Caco-2 (cell line): Measurements from ENCODE around the gene FTCD. TPM values are rescaled to one million over a fixed set of nuclear protein-coding genes. Genes with fewer than 3 reads are reported as not detected.

Experiments
- BruUV-seq: library from RNA; stranded (reverse); fragments of 400-500 nt; replicated peaks from 2 replicates; lab custom pipeline; 2021; lab: Mats Ljungman, UMichigan
- CTCF ChIA-PET: fragments of 300-600 bp; sonication (Branson Sonifier 250); formaldehyde crosslinking; loops from one replicate; lab custom pipeline; 2022; ENCODE audit warnings: antibody characterized with exemption; lab: Charles Lee
- POLR2A ChIA-PET: fragments of 300-600 bp; sonication (Branson Sonifier 250); formaldehyde crosslinking; loops from one replicate; lab custom pipeline; 2022; ENCODE audit warnings: antibody characterized with exemption; lab: Charles Lee
- DNase-seq, 2 experiments: peaks; one replicate each; pipeline versions ENCODE4 v3.0.0 to v3.0.0-alpha.2; 2020 to 2022
- H3K27me3 ChIP-seq: replicated peaks from 2 replicates; pipeline ENCODE4 v1.6.0; 2011; ENCODE audit warnings: low read length; ENCODE audit not compliant: control insufficient read depth, insufficient read depth
- H3K36me3 ChIP-seq: 2 replicates; pipeline ENCODE4 v1.5.1; 2011; ENCODE audit warnings: low read length; ENCODE audit not compliant: control insufficient read depth, insufficient read depth
- H3K4me1 ChIP-seq: fragments of 250-450 bp; sonication (Bioruptor Pico); 2 replicates; pipeline ENCODE4 v1.5.1; 2020; ENCODE audit warnings: mild to moderate bottlenecking
- H3K4me3 ChIP-seq: 2 replicates; pipeline ENCODE4 v1.5.1; 2011; ENCODE audit warnings: low read depth, mild to moderate bottlenecking, control low read depth, low read length
- H3K9me3 ChIP-seq: fragments of 250-450 bp; sonication (Bioruptor Pico); 2 replicates; pipeline ENCODE4 v1.5.1; 2020; ENCODE audit warnings: mild to moderate bottlenecking, moderate library complexity
- H3K27ac Mint-ChIP-seq: one replicate; pipeline ENCODE4 v1.8.0; 2022; ENCODE audit warnings: mixed read lengths; ENCODE audit not compliant: unreplicated experiment
- H3K27me3 Mint-ChIP-seq: one replicate; pipeline ENCODE4 v1.8.0; 2022; ENCODE audit warnings: mixed read lengths; ENCODE audit not compliant: insufficient read depth, unreplicated experiment
- H3K36me3 Mint-ChIP-seq: one replicate; pipeline ENCODE4 v1.8.0; 2022; ENCODE audit warnings: mild to moderate bottlenecking, mixed read lengths; ENCODE audit not compliant: insufficient read depth, unreplicated experiment
- H3K4me1 Mint-ChIP-seq: one replicate; pipeline ENCODE4 v1.8.0; 2022; ENCODE audit warnings: low read depth, mixed read lengths; ENCODE audit not compliant: unreplicated experiment
- H3K4me3 Mint-ChIP-seq: one replicate; pipeline ENCODE4 v1.8.0; 2022; ENCODE audit warnings: mild to moderate bottlenecking, moderate library complexity, mixed read lengths; ENCODE audit not compliant: unreplicated experiment
- H3K9me3 Mint-ChIP-seq: one replicate; pipeline ENCODE4 v1.8.0; 2022; ENCODE audit warnings: mixed read lengths; ENCODE audit not compliant: unreplicated experiment
- intact Hi-C: fragments of 100-400 bp; cut with micrococcal nuclease; formaldehyde crosslinking; loops from one replicate; pipeline ENCODE4 v1.10.0; 2022; ENCODE audit not compliant: unreplicated experiment
- total RNA-seq: library from RNA; stranded (reverse); gene quantifications from 2 replicates; pipeline ENCODE4 v1.2.3, GENCODE V29; 2022
- TF ChIP-seq, protein P1 (sequence below), 2 experiments: fragments of 200-600 bp in 1 of 2; IDR thresholded peaks; 1 replicate in 1 of 2; 2 replicates in 1 of 2; pipeline versions ENCODE4 v1.5.1 to v1.8.0; 2011 to 2022; ENCODE audit warnings: antibody characterized with exemption in 1 of 2, control low read depth in 1 of 2, inconsistent platforms in 1 of 2, low read depth in 1 of 2, low read length in 1 of 2, mild to moderate bottlenecking in 1 of 2, moderate library complexity in 1 of 2; ENCODE audit not compliant: insufficient read depth in 1 of 2, severe bottlenecking in 1 of 2, unreplicated experiment in 1 of 2

The FTCD gene
- total RNA-seq, 1 experiment from 2014 or later = 3.5 TPM

- Histone ChIP-seq H3K9me3 (no peaks in the 10 kb centered on the region), H3K36me3 (no peaks in the 10 kb centered on the region), H3K27me3 (no peaks in the 10 kb centered on the region), H3K4me3 (no peak overlapping the region), H3K4me1 (no peaks in the 10 kb centered on the region)
- Mint-ChIP-seq H3K4me1 (no peaks in the 10 kb centered on the region), H3K4me3 (no peak overlapping the region), H3K36me3 (no peaks in the 10 kb centered on the region), H3K9me3 (no peaks in the 10 kb centered on the region), H3K27me3 (no peaks in the 10 kb centered on the region), H3K27ac (no peak overlapping the region)
- BruUV-seq = no TSS peak
- intact Hi-C loops = no loop called here
- TF ChIP-seq, protein P1, sequence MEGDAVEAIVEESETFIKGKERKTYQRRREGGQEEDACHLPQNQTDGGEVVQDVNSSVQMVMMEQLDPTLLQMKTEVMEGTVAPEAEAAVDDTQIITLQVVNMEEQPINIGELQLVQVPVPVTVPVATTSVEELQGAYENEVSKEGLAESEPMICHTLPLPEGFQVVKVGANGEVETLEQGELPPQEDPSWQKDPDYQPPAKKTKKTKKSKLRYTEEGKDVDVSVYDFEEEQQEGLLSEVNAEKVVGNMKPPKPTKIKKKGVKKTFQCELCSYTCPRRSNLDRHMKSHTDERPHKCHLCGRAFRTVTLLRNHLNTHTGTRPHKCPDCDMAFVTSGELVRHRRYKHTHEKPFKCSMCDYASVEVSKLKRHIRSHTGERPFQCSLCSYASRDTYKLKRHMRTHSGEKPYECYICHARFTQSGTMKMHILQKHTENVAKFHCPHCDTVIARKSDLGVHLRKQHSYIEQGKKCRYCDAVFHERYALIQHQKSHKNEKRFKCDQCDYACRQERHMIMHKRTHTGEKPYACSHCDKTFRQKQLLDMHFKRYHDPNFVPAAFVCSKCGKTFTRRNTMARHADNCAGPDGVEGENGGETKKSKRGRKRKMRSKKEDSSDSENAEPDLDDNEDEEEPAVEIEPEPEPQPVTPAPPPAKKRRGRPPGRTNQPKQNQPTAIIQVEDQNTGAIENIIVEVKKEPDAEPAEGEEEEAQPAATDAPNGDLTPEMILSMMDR (IDR thresholded peaks at IDR 0.05; ENCODE audit: insufficient read depth in 1 of 2, low read depth in 1 of 2, low read length in 1 of 2, severe bottlenecking in 1 of 2, unreplicated experiment in 1 of 2) = no peak
- DNase-seq = no peak
- ChIA-PET POLR2A (interaction anchor here (0.6 kb wide), 1 partner anchor 101 kb away, joined by 4 read pairs; no protein-coding TSS in a partner anchor), CTCF (no interaction called here)
Measured at GRCh38 chr21:46130831-46131587, 24.4 kb downstream of the FTCD start.

DNA sequence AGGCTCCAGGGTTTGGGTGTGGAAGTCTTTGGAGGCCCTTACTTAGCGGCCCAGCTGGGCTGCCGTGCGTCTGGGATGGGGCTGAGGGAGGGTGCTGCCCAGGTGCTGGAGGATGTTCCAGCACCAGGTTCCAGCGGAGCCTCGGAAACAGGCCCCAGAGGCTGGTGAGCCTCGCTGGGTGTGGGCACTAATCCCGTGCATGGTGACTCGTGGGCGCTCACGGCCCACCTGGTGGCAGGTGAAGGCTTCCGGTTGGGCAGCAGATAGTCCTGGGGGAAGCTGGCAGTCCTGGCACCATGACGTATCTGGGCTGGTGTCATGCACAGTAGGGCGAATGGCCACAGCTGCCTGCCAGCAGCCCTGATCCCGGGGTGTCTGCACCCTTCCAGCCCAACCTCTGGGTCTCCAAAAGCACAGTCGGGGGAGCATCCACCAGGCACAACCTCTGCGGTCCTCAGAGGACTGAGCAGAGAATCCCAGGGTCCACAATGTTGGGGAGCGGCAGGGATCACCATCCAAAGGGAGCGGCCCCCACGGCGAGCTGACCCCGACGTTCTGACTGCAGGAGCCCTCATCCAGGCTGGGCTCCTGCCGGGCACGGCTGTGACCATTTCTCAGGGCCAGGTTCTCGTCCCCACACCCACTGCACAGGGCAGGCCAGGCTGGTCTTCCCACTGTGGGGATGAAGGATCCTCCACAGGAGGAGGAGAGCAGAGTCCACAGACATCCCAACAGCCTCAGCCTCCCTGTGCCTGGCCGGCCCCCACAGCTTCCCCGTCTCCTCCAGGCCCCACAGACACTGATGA is 25.3 kb downstream of the FTCD start:
- no peaks in the 10 kb centered on the region for H3K9me3 Mint-ChIP-seq
- CTCF ChIA-PET = interaction anchor here (0.6 to 2.7 kb wide), 2 partner anchors 13 to 29 kb away, joined by 6 to 7 read pairs; no protein-coding TSS in a partner anchor
- POLR2A ChIA-PET = interaction anchor here (0.6 kb wide), 1 partner anchor 100 kb away, joined by 4 read pairs; no protein-coding TSS in a partner anchor
- no peak for DNase-seq
- H3K27ac Mint-ChIP-seq = no peak overlapping the region
- no peaks in the 10 kb centered on the region for H3K36me3 ChIP-seq
- no peaks in the 10 kb centered on the region for H3K27me3 Mint-ChIP-seq
- no peaks in the 10 kb centered on the region for H3K4me1 Mint-ChIP-seq
- no peaks in the 10 kb centered on the region for H3K9me3 ChIP-seq
- no peaks in the 10 kb centered on the region for H3K27me3 ChIP-seq
- no peak overlapping the region for H3K4me3 Mint-ChIP-seq
- no peak overlapping the region for H3K4me3 ChIP-seq
- H3K36me3 Mint-ChIP-seq = no peaks in the 10 kb centered on the region
- BruUV-seq = no TSS peak
- intact Hi-C loops = no loop called here
- TF ChIP-seq, protein P1 (IDR thresholded peaks at IDR 0.05; ENCODE audit: insufficient read depth in 1 of 2, low read depth in 1 of 2, low read length in 1 of 2, severe bottlenecking in 1 of 2, unreplicated experiment in 1 of 2) = no peak
- H3K4me1 ChIP-seq = no peaks in the 10 kb centered on the region

DNA sequence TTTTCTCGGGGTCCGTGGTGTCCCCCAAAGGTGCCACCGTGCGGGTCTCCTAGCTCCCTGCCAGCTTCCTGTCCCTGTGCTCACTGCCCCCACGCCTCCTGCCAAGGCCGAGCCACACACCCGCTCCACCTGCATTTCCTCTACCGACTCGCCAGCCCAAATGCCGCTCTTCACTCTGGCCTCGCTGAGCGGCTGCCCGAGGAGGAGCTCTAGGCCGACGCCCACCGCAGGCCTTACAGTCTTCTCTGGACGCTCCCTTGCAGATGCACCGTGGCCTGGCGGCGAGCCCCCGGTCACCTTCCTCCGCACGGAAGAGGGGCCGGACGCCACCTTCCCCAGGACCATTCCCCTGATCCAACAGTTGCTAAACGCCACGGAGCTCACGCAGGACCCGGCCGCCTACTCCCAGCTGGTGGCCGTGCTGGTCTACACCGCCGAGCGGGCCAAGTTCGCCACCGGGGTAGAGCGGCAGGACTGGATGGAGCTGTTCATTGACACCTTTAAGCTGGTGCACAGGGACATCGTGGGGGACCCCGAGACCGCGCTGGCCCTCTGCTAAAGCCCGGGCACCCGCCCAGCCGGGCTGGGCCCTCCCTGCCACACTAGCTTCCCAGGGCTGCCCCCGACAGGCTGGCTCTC is 26.3 kb downstream of the FTCD start:
- BruUV-seq = no TSS peak
- Mint-ChIP-seq H3K36me3 (no peaks in the 10 kb centered on the region), H3K4me3 (no peak overlapping the region), H3K4me1 (no peaks in the 10 kb centered on the region), H3K27me3 (no peaks in the 10 kb centered on the region), H3K27ac (no peak overlapping the region), H3K9me3 (no peaks in the 10 kb centered on the region)
- no peak for DNase-seq
- Histone ChIP-seq H3K36me3 (no peaks in the 10 kb centered on the region), H3K4me1 (no peaks in the 10 kb centered on the region), H3K4me3 (no peak overlapping the region), H3K9me3 (no peaks in the 10 kb centered on the region), H3K27me3 (no peaks in the 10 kb centered on the region)
- TF ChIP-seq, protein P1 (IDR thresholded peaks at IDR 0.05; ENCODE audit: insufficient read depth in 1 of 2, low read depth in 1 of 2, low read length in 1 of 2, severe bottlenecking in 1 of 2, unreplicated experiment in 1 of 2) = no peak
- ChIA-PET POLR2A (no interaction called here), CTCF (interaction anchor here (2.7 kb wide), 1 partner anchor 14 kb away, joined by 7 read pairs; no protein-coding TSS in a partner anchor)
- intact Hi-C loops = no loop called here
